NCI-H2107 treated with DMSO at 0.1 percent for 48 hours (cell line): ENCODE results near the gene ANKRD44.
"Not testable (repeated sequence)": the region's sequence is repeated elsewhere in the genome, so short reads cannot be mapped to it uniquely, and the experiment has no call there.

ENCODE experiments used
- DNase-seq: peaks from one replicate; lab custom pipeline; 2025; ENCODE audit not compliant: unreplicated experiment; lab: John Stamatoyannopoulos, UW

The ANKRD44 gene

GRCh38 chr2:197054437-197054836 is 256.1 kb downstream of the ANKRD44 start:
- DNase-seq: no peak

GRCh38 chr2:197052356-197052755 is 258.2 kb downstream of the ANKRD44 start:
- DNase-seq: no peak

- DNase-seq: no peak
Measured at GRCh38 chr2:197045115-197045514, 265.5 kb downstream of the ANKRD44 start.

DNA sequence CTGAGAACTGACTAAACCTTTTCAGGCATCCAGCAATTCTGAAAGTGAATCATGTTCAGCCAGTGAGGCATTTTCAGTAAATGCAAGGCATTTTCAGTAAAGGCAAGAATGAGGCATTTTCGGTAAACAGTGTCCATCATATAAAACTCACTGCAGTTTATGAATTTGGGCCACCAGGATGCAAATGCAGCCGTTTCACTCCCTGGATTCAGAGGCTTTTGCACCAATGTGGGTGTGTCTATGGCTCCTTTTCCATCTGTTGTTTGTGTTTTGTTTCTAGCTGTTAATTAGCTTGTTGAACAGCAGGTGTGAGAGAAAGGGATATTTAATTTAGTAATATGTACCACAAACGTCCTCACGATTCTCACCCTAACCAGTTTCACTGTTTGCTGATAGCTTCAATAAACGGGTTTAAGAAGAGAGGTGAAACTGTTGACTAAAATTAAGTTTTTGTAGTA is 267.8 kb downstream of the ANKRD44 start:
- DNase-seq: peak; percentile 21

- DNase-seq: no peak
Measured at GRCh38 chr2:197037863-197038398, 272.6 kb downstream of the ANKRD44 start.

GRCh38 chr2:197035002-197035401 is 275.6 kb downstream of the ANKRD44 start:
- DNase-seq: no peak

GRCh38 chr2:197034292-197034691 is 276.3 kb downstream of the ANKRD44 start:
- no peak for DNase-seq

GRCh38 chr2:197033222-197033621 is 277.4 kb downstream of the ANKRD44 start:
- no peak for DNase-seq

GRCh38 chr2:197031803-197032202 is 278.8 kb downstream of the ANKRD44 start:
- no peak for DNase-seq

- DNase-seq: no peak
Measured at GRCh38 chr2:197030090-197030489, 280.5 kb downstream of the ANKRD44 start.

DNA sequence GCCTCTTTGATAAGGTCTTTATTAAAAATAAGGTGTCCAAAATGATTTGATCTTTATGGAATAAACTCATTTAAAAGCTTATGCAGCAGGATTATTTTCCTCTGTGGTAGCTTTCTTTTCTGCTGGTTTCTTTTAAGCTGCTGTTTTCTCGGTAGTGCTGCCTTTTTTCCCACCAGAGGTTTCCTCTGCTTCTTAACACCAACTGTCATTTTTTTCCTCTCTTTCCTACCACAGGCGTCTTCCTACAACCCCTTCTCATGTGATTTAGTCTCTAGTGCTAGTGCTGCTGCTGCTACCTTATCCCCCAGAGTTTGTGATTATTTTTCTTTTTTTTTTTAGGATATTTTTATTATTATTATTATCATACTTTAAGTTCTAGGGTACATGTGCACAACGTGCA is 281.9 kb downstream of the ANKRD44 start:
- no peak for DNase-seq

GRCh38 chr2:197028230-197028629 is 282.4 kb downstream of the ANKRD44 start:
- DNase-seq: no peak

- DNase-seq: no peak
Measured at GRCh38 chr2:197024206-197024605, 286.4 kb downstream of the ANKRD44 start.

DNA sequence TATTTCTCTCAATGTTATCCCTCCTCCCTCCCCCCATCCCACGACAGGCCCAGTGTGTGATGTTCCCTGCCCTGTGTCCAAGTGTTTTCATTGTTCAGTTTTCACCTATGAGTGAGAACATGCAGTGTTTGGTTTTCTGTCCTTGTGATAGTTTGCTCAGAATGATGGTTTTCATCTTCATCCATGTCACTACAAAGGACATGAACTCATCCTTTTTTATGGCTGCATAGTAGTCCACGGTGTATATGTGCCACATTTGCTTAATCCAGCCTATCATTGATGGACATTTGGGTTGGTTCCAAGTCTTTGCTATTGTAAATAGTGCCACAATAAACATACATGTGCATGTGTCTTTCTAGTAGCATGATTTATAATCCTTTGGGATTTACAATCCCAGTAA is 289.7 kb downstream of the ANKRD44 start:
- not testable (repeated sequence) for DNase-seq

DNA sequence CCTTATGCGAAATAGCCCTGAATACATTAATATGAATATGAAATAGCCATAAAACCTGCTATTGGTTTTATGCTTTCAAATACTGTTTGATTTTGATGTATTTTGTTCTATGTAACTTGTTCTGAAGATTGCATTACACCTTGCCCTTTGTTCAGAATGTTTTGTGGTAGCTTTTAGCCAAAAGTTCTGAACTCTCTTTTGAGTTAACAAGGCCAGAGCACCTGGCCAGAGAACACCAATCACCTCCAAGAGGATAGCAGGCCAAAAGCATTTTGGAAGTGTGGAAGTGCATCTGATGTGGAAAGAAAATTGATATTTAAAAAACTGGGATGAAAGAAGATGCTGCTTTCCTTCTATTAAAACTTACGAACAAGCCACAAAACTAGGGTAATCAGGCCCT is 297.5 kb downstream of the ANKRD44 start:
- no peak for DNase-seq

DNA sequence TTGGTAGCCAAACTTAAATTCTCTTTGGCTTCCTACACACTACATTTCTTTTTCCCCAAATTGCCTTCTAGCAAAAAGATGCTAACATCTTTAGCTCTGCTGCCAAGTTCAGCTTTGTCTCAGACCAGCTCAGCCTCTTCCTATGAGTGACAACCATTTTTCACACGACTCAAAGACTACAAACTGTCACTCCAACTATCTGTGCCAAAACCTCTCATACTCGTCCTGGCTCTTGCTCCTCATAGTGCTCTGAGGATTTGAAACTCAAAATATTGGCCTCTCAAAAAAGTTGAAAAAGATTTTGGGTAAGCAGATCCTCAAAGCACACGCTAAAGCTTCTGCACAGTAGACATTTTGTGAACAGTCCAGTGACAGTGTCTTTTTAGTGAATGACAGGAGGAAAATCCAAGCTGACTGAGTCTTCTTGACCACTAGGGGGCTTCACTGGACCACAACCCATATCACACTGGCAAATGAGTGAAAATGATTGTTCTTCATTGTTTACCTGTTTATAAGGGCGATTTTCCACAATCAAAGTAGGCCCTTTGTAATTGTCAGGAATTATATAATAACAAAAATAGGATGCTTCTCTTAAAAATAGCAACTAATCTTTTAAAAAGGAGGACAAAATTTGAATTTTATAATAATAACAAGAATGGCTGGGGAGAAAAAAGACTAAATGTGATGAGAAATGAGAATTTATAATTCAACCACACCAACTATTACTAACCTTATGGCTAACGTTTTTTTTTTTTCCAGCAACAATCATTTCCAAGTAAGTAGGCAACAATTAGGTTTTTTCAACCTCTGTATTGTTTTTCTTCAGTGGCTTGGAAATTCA is 298.6 kb downstream of the ANKRD44 start:
- peak; percentile 34 for DNase-seq

GRCh38 chr2:197011021-197011417 is 299.6 kb downstream of the ANKRD44 start:
- no peak for DNase-seq

DNA sequence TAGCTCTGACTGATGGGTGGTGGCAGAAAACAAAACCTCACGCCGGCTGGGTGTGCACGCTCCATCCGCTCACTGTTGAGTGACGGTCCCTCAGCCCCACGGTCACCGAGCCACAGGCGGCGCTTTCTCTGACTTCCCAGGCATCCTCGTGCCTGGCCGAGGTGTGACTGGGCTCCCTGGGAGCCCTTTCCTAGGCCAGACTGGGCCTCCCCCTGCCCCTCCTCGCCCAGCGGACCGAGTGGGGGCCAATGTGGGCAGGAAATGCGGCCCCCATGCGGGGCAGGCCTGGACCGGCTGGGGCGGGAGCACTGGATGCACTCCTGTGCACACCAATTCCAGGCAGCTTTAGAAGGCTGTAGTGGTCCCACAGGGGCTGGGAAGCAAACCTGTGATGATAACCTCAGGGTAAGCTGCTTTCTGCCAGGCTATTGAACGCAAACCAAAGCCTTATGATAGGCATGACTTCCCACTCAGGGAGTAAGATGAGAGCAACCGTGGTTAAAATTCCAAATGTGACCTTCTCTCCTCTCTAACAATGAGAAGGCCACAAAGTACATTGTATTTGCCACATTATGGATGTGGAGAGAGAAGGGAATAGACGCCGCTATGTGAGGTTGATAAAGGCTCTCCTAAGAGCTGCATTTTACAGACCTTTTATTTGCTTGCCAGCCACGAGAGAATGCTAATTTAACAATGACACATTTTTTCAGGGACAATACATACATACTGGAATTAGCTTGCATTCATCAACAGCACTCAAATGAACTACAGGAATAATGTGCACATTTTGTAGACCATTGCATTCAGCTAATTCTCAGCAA is 300.2 kb downstream of the ANKRD44 start:
- peak; percentile 24 for DNase-seq

DNA sequence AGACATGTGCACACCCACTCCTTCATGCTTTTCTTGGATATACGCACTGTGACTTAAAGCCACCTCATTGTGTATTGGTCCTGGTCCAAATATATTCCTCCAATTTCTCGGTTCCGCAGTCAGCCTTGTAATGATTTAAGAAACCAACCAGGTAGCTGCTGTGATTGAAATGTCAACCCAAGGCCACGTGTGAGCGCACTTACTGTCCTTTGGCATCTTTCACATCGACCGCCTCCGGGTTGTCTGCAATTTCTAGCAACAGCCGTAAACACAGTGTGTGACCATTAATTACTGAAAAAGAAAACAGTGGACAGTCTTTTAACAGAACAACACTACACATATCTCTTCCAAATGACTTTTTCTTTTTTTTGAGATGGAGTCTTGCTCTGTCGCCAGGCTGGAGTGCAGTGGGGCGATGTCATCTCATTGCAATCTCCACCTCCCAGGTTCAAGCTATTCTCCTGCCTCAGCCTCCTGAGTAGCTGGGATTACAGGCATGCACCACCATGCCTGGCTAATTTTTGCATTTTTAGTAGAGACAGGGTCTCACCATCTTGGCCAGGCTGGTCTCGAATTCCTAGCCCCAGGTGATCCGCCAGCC is 301.7 kb downstream of the ANKRD44 start:
- DNase-seq: not testable (repeated sequence)

- no peak for DNase-seq
Measured at GRCh38 chr2:197007716-197008628, 302.6 kb downstream of the ANKRD44 start.
